Small intestine (tissue), 7 donors: ENCODE results near the gene NUP98. TPM values are rescaled to one million over a fixed set of nuclear protein-coding genes. Genes with fewer than 3 reads are reported as not detected.
"Not testable (repeated sequence)": the region's sequence is repeated elsewhere in the genome, so short reads cannot be mapped to it uniquely, and the experiment has no call there.

Source experiments
- DNase-seq, 2 donors: peaks; one replicate each; pipeline versions ENCODE4 v3.0.0 to v3.0.0-alpha.2; 2013
- FAIRE-seq: peaks from 2 replicates; lab custom pipeline; 2012; peaks lifted over from hg19 to GRCh38; lab: Jason Lieb, UNC
- H3K27ac ChIP-seq, 3 donors: one replicate each; pipeline ENCODE4 v1.5.1; 2013; ENCODE audit warnings: low read length in 2 of 3, mild to moderate bottlenecking in 2 of 3, control low read depth in 1 of 3, inconsistent platforms in 1 of 3, low read depth in 1 of 3, moderate library complexity in 1 of 3
- H3K27me3 ChIP-seq, 3 donors: one replicate each; pipeline ENCODE4 v1.6.1; 2013; ENCODE audit warnings: low read length in 3 of 3, inconsistent platforms in 1 of 3; ENCODE audit not compliant: control insufficient read depth in 3 of 3, insufficient read depth in 3 of 3
- H3K36me3 ChIP-seq, 3 donors: one replicate each; pipeline ENCODE4 v1.6.1; 2013; ENCODE audit warnings: low read length in 3 of 3, inconsistent platforms in 1 of 3, low read depth in 1 of 3, mild to moderate bottlenecking in 1 of 3, moderate library complexity in 1 of 3; ENCODE audit not compliant: control insufficient read depth in 3 of 3, insufficient read depth in 2 of 3
- H3K4me1 ChIP-seq, 3 donors: one replicate each; pipeline ENCODE4 v1.6.1; 2013; ENCODE audit warnings: low read length in 2 of 3, inconsistent platforms in 1 of 3, low read depth in 1 of 3, mild to moderate bottlenecking in 1 of 3, moderate library complexity in 1 of 3; ENCODE audit not compliant: control insufficient read depth in 3 of 3, insufficient read depth in 2 of 3
- H3K4me3 ChIP-seq, 3 donors: one replicate each; pipeline ENCODE4 v1.5.1; 2013; ENCODE audit warnings: low read length in 3 of 3, control low read depth in 1 of 3, inconsistent platforms in 1 of 3, low read depth in 1 of 3, mild to moderate bottlenecking in 1 of 3, moderate library complexity in 1 of 3
- H3K9me3 ChIP-seq, 2 donors: one replicate each; pipeline ENCODE4 v1.6.1; 2013; ENCODE audit warnings: low read depth in 1 of 2, low read length in 1 of 2; ENCODE audit not compliant: control insufficient read depth in 2 of 2, insufficient read depth in 1 of 2
- WGBS, 3 donors: extraction: QIAGEN DNeasy Blood & Tissue Kit; methylation state at CpG; one replicate each; pipeline ENCODE4 v1.1.7; 2013; 5-methylcytosine and 5-hydroxymethylcytosine counted together
- polyA plus RNA-seq, 4 donors: library from polyadenylated mRNA; stranded (reverse) in 3 of 4; unstranded in 1 of 4; fragments of 200-250 nt in 3 of 4; fragments of 120-200 nt in 1 of 4; gene quantifications; one replicate each; pipeline versions ENCODE4 v1.2.1 to v1.2.3, GENCODE V29; 2013
- donor health status: healthy with polysubstance abuse.
- donor health status: control.
- donor health status: control.
- donor health status: Bipolar disorder and iron deficiency.
- donor health status: healthy.

The NUP98 gene
- polyA plus RNA-seq, 4 donors, result 14.1 to 53.1 (median 24.4) TPM

GRCh38 chr11:3823762-3824506 is 26.6 kb upstream of the NUP98 start:
- Histone ChIP-seq H3K36me3 (peaks cover 7 to 59% (median 20%) of the 10 kb centered on the region in 3 donors), H3K4me3 (no peak overlapping the region), H3K4me1 (no peaks in the 10 kb centered on the region), H3K27me3 (no peaks in the 10 kb centered on the region), H3K9me3 (no peaks in the 10 kb centered on the region), H3K27ac (no peak overlapping the region)
- FAIRE-seq (no peak), DNase-seq (no peak)
- 94 to 95% (median 94%) methylated on average over 28 to 30 of the region's 30 CpGs for WGBS, 3 donors

- Histone ChIP-seq H3K9me3 (no peaks in the 10 kb centered on the region), H3K4me1 (peaks cover 0 to 2% (median 0%) of the 10 kb centered on the region in 3 donors), H3K36me3 (peaks cover 7 to 62% (median 20%) of the 10 kb centered on the region in 3 donors), H3K27ac (no peak overlapping the region), H3K27me3 (no peaks in the 10 kb centered on the region), H3K4me3 (no peak overlapping the region)
- FAIRE-seq (no peak), DNase-seq (no peak)
- whole genome bisulfite sequencing, 3 donors, result 84 to 94% (median 90%) methylated on average over 3 of the region's 3 CpGs
Observed at GRCh38 chr11:3823303-3823702, 25.9 kb upstream of the NUP98 start.

- 93 to 97% (median 96%) methylated on average over 5 to 7 of the region's 7 CpGs for WGBS, 3 donors
- H3K27ac ChIP-seq, result no peak overlapping the region
Observed at GRCh38 chr11:3822312-3822711, 25.0 kb upstream of the NUP98 start.

GRCh38 chr11:3820971-3821370 is 23.6 kb upstream of the NUP98 start:
- FAIRE-seq, result no peak

More at GRCh38 chr11:3822312-3822711, 25.0 kb upstream of the NUP98 start:
- Histone ChIP-seq H3K9me3 (no peaks in the 10 kb centered on the region), H3K4me1 (peaks cover 0 to 5% (median 0%) of the 10 kb centered on the region in 3 donors), H3K4me3 (no peak overlapping the region), H3K36me3 (peaks cover 7 to 59% (median 14%) of the 10 kb centered on the region in 3 donors), H3K27me3 (no peaks in the 10 kb centered on the region)
- FAIRE-seq, result no peak
- DNase-seq, result no peak

GRCh38 chr11:3817181-3817800 is 19.9 kb upstream of the NUP98 start:
- H3K4me3 ChIP-seq, result peak overlapping the region in 1 of 3 donors; percentile 23
- 80 to 85% (median 84%) methylated on average over 10 of the region's 10 CpGs for WGBS, 3 donors

More at GRCh38 chr11:3820971-3821370, 23.6 kb upstream of the NUP98 start:
- Histone ChIP-seq H3K4me3 (no peak overlapping the region), H3K9me3 (no peaks in the 10 kb centered on the region), H3K27me3 (no peaks in the 10 kb centered on the region), H3K4me1 (peaks cover 0 to 14% (median 0%) of the 10 kb centered on the region in 3 donors), H3K27ac (no peak overlapping the region), H3K36me3 (peaks cover 0 to 61% (median under 1%) of the 10 kb centered on the region in 3 donors)
- 94 to 100% (median 95%) methylated on average over 2 of the region's 2 CpGs for WGBS, 3 donors
- DNase-seq, result no peak

GRCh38 chr11:3816673-3817072 is 19.3 kb upstream of the NUP98 start:
- DNase-seq, result no peak
- H3K36me3 ChIP-seq, result peaks cover 0 to 40% (median 0%) of the 10 kb centered on the region in 3 donors
- H3K4me3 ChIP-seq, result no peak overlapping the region
- FAIRE-seq, result no peak
- 81 to 93% (median 91%) methylated on average over 2 of the region's 2 CpGs for WGBS, 3 donors
- peak overlapping the region in 1 of 3 donors; percentile 54 for H3K27ac ChIP-seq
- no peaks in the 10 kb centered on the region for H3K9me3 ChIP-seq
- H3K27me3 ChIP-seq, result no peaks in the 10 kb centered on the region
- H3K4me1 ChIP-seq, result peaks cover 0 to 14% (median 0%) of the 10 kb centered on the region in 3 donors

More at GRCh38 chr11:3817181-3817800, 19.9 kb upstream of the NUP98 start:
- Histone ChIP-seq H3K36me3 (peaks cover 0 to 41% (median 0%) of the 10 kb centered on the region in 3 donors), H3K27me3 (no peaks in the 10 kb centered on the region), H3K27ac (peak overlapping the region in 1 of 3 donors; percentile 56), H3K9me3 (no peaks in the 10 kb centered on the region), H3K4me1 (peaks cover 0 to 14% (median 0%) of the 10 kb centered on the region in 3 donors)
- DNase-seq (peak in 1 of 2 donors; percentile 63), FAIRE-seq (no peak)

- FAIRE-seq (no peak), DNase-seq (no peak)
- H3K4me1 ChIP-seq, result peaks cover 0 to 14% (median 0%) of the 10 kb centered on the region in 3 donors
- peaks cover 0 to 41% (median 0%) of the 10 kb centered on the region in 3 donors for H3K36me3 ChIP-seq
- H3K4me3 ChIP-seq, result no peak overlapping the region
- H3K27me3 ChIP-seq, result no peaks in the 10 kb centered on the region
- 89 to 92% (median 92%) methylated on average over 4 of the region's 4 CpGs for WGBS, 3 donors
- H3K27ac ChIP-seq, result no peak overlapping the region
- no peaks in the 10 kb centered on the region for H3K9me3 ChIP-seq
Observed at GRCh38 chr11:3815845-3816244, 18.5 kb upstream of the NUP98 start.

- H3K27ac ChIP-seq, DNase-seq, H3K27me3 ChIP-seq, H3K9me3 ChIP-seq, FAIRE-seq, H3K4me3 ChIP-seq: not testable (repeated sequence)
- Histone ChIP-seq H3K36me3 (peaks cover 0 to 43% (median 0%) of the 10 kb centered on the region in 3 donors), H3K4me1 (peaks cover 0 to 22% (median 0%) of the 10 kb centered on the region in 3 donors)
- WGBS, 3 donors, result 96 to 97% (median 96%) methylated on average over 5 of the region's 5 CpGs
Observed at GRCh38 chr11:3814832-3815231, 17.5 kb upstream of the NUP98 start.
